Measurements from ENCODE around the gene ADAMTS2. TPM values are rescaled to one million over a fixed set of nuclear protein-coding genes. Genes with fewer than 3 reads are reported as not detected.
A peak's percentile ranks its signal among the peaks of the same experiment; 100 is the strongest.

Gene ADAMTS2
- total RNA-seq, 1 donor from 2014 or later: 8.2 TPM

- no peaks in the 10 kb centered on the region for H3K4me1 Mint-ChIP-seq
Measured at GRCh38 chr5:179256328-179257175, 88.7 kb downstream of the ADAMTS2 start.

GRCh38 chr5:179255527-179256327 is 89.5 kb downstream of the ADAMTS2 start:
- no peak for TF ChIP-seq CTCF (IDR thresholded peaks at IDR 0.05; ENCODE audit: unreplicated experiment)
- no peaks in the 10 kb centered on the region for H3K4me1 Mint-ChIP-seq
- no peaks in the 10 kb centered on the region for H3K36me3 Mint-ChIP-seq
- no peak overlapping the region for H3K4me3 Mint-ChIP-seq
- no peak overlapping the region for H3K27ac Mint-ChIP-seq
- no peaks in the 10 kb centered on the region for H3K9me3 Mint-ChIP-seq
- DNase-seq (ENCODE audit: low spot score in 2 of 2, unreplicated experiment in 2 of 2): peak in 1 of 2 experiments; percentile 33
- no peaks in the 10 kb centered on the region for H3K27me3 Mint-ChIP-seq (ENCODE audit: low read depth)

More at GRCh38 chr5:179256328-179257175, 88.7 kb downstream of the ADAMTS2 start:
- no peaks in the 10 kb centered on the region for H3K9me3 Mint-ChIP-seq
- no peak for TF ChIP-seq CTCF (IDR thresholded peaks at IDR 0.05; ENCODE audit: unreplicated experiment)
- no peaks in the 10 kb centered on the region for H3K27me3 Mint-ChIP-seq (ENCODE audit: low read depth)
- no peak overlapping the region for H3K27ac Mint-ChIP-seq
- H3K4me3 Mint-ChIP-seq: no peak overlapping the region
- no peaks in the 10 kb centered on the region for H3K36me3 Mint-ChIP-seq
- DNase-seq (ENCODE audit: low spot score in 2 of 2, unreplicated experiment in 2 of 2): peak in 1 of 2 experiments; percentile 34

DNA sequence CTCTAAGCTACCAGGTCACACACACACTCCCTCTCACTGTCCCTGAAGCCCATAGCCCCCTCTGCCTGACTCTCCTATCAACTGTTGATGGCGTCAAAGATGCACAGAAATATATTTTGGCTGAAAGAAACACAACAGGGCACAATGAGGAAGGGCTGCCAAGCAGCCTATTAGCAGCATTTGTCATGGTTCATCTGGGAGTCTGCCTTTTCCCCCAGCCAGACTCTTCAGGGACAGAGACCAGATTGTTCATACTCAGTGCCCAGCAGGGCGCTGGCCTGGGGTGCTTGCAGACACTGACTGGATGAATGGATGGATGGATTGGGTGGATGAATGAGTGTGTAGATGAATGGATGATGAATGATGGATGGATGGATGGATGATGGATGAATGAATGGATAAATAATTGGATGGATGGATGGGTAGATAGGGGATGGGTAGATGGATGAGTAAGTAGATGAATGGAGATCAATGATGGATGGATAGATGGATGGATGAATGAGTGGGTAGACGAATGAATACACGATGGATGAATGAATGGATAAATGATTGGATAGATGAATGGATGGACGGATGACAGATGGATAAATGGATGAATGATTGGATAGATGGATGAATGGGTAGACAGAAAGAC is 90.5 kb downstream of the ADAMTS2 start:
- DNase-seq (ENCODE audit: low spot score in 2 of 2, unreplicated experiment in 2 of 2): no peak
- no peak for TF ChIP-seq CTCF (IDR thresholded peaks at IDR 0.05; ENCODE audit: unreplicated experiment)
- H3K4me3 Mint-ChIP-seq: no peak overlapping the region
- H3K4me1 Mint-ChIP-seq: no peaks in the 10 kb centered on the region
- no peak overlapping the region for H3K27ac Mint-ChIP-seq
- no peaks in the 10 kb centered on the region for H3K9me3 Mint-ChIP-seq
- no peaks in the 10 kb centered on the region for H3K27me3 Mint-ChIP-seq (ENCODE audit: low read depth)
- no peaks in the 10 kb centered on the region for H3K36me3 Mint-ChIP-seq

GRCh38 chr5:179253730-179254129 is 91.5 kb downstream of the ADAMTS2 start:
- no peak overlapping the region for H3K4me3 Mint-ChIP-seq
- peak in 1 of 2 experiments; percentile 19 for DNase-seq (ENCODE audit: low spot score in 2 of 2, unreplicated experiment in 2 of 2)
- no peaks in the 10 kb centered on the region for H3K4me1 Mint-ChIP-seq
- H3K27me3 Mint-ChIP-seq (ENCODE audit: low read depth): no peaks in the 10 kb centered on the region
- no peaks in the 10 kb centered on the region for H3K9me3 Mint-ChIP-seq
- no peak for TF ChIP-seq CTCF (IDR thresholded peaks at IDR 0.05; ENCODE audit: unreplicated experiment)
- H3K27ac Mint-ChIP-seq: no peak overlapping the region
- no peaks in the 10 kb centered on the region for H3K36me3 Mint-ChIP-seq

DNA sequence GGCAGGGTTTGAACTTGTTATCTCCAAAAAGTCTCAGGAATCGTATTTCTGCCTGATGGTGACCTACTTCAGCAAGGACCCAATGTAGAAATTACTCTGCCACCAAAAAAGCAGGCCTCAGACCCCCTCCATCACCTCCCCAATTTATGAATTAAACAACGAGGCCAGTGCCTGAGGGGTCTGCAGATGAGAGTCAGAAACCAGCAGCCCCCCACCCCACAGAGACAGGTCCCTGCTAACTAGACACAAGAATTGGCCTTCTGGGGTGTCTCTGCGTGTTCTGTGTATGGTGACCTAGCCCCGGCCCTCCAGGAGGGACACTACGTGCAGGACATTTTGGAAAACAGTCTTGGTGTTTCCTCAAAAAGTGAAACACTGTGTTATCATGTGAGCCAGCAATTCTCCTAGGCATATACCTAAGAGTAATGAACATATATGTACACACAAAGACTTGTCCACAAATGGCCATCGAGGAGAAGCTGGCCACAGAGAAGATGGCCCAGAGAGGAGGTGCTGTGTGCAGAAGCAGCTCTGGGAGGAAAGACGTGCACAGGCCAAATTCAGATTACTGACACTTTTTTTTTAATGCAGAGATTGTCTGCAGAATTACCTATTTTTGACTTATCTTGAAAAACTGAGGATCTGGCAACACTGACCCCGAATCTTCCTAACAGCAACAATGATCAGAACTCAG is 93.8 kb downstream of the ADAMTS2 start:
- H3K27ac Mint-ChIP-seq: no peak overlapping the region
- TF ChIP-seq CTCF (IDR thresholded peaks at IDR 0.05; ENCODE audit: unreplicated experiment): no peak
- peaks cover 7% of the 10 kb centered on the region for H3K27me3 Mint-ChIP-seq (ENCODE audit: low read depth)
- no peaks in the 10 kb centered on the region for H3K36me3 Mint-ChIP-seq
- H3K4me1 Mint-ChIP-seq: no peaks in the 10 kb centered on the region
- H3K4me3 Mint-ChIP-seq: no peak overlapping the region
- peak in 1 of 2 experiments; percentile 5 for DNase-seq (ENCODE audit: low spot score in 2 of 2, unreplicated experiment in 2 of 2)
- H3K9me3 Mint-ChIP-seq: peaks cover 14% of the 10 kb centered on the region
